NCI-H510A (cell line): ENCODE results near the gene FAM170B.

Experiments used
- DNase-seq: peaks from one replicate; lab custom pipeline; 2025; lab: John Stamatoyannopoulos, UW

The FAM170B gene

GRCh38 chr10:49133706-49134248 lies at the start of gene FAM170B:
FAM170B (minus strand) TSS chr10:49134021; CDS start chr10:49133918, 103 bp downstream.
- DNase-seq, result no peak

GRCh38 chr10:49182776-49183175 lies 49.0 kb upstream of the FAM170B start:
- DNase-seq, result no peak

- DNase-seq, result no peak
Observed at GRCh38 chr10:49180444-49180860, 46.6 kb upstream of the FAM170B start.

- DNase-seq, result no peak
Observed at GRCh38 chr10:49179699-49180443, 46.0 kb upstream of the FAM170B start.

GRCh38 chr10:49178489-49179471 lies 45.0 kb upstream of the FAM170B start:
- no peak for DNase-seq

GRCh38 chr10:49177391-49178355 lies 43.9 kb upstream of the FAM170B start:
- DNase-seq, result no peak

GRCh38 chr10:49176310-49177268 lies 42.8 kb upstream of the FAM170B start:
- DNase-seq, result no peak

- DNase-seq, result no peak
Observed at GRCh38 chr10:49175587-49176309, 41.9 kb upstream of the FAM170B start.

GRCh38 chr10:49174926-49175500 lies 41.2 kb upstream of the FAM170B start:
- no peak for DNase-seq

- DNase-seq, result no peak
Observed at GRCh38 chr10:49174261-49174925, 40.6 kb upstream of the FAM170B start.

GRCh38 chr10:49173853-49174252 lies 40.0 kb upstream of the FAM170B start:
- no peak for DNase-seq

- DNase-seq, result no peak
Observed at GRCh38 chr10:49173201-49173772, 39.5 kb upstream of the FAM170B start.

GRCh38 chr10:49172777-49173132 lies 38.9 kb upstream of the FAM170B start:
- DNase-seq, result no peak

GRCh38 chr10:49172061-49172776 lies 38.4 kb upstream of the FAM170B start:
- DNase-seq, result no peak

- no peak for DNase-seq
Observed at GRCh38 chr10:49171326-49172060, 37.7 kb upstream of the FAM170B start.

- DNase-seq, result no peak
Observed at GRCh38 chr10:49170632-49171325, 37.0 kb upstream of the FAM170B start.
